Activated naive CD4-positive, alpha-beta T cell treated with anti-CD3 and anti-CD28 coated beads, Interleukin-2, amount 50 U/mL, for 72 hours (primary cell): ENCODE results near the gene CCR9. TPM values are rescaled to one million over a fixed set of nuclear protein-coding genes. Genes with fewer than 3 reads are reported as not detected.

Source experiments
- ATAC-seq, 2 donors: fragments of 150-1000 bp; cut with Tn5 transposase; 2 replicates each; pipeline ENCODE4 v1.10.0; 2021; ENCODE audit warnings: mild to moderate bottlenecking in 2 of 2, moderate library complexity in 2 of 2
- DNase-seq, 2 donors: peaks; one replicate each; pipeline ENCODE4 v3.0.0; 2021 to 2022; ENCODE audit warnings: low spot score in 2 of 2
- H3K27ac Mint-ChIP-seq, 2 donors: one replicate each; pipeline ENCODE4 v1.8.0; 2022; ENCODE audit warnings: mild to moderate bottlenecking in 2 of 2, mixed read lengths in 2 of 2
- H3K36me3 Mint-ChIP-seq, 2 donors: one replicate each; pipeline ENCODE4 v1.8.0; 2022; ENCODE audit warnings: mixed read lengths in 2 of 2
- H3K9me3 Mint-ChIP-seq, 2 donors: one replicate each; pipeline ENCODE4 v1.8.0; 2022; ENCODE audit warnings: mixed read lengths in 2 of 2
- total RNA-seq, 2 donors: library from RNA; stranded (reverse); gene quantifications; one replicate each; pipeline ENCODE4 v1.2.3, GENCODE V29; 2022

The CCR9 gene
- total RNA-seq, 2 donors from 2014 or later: not detected

DNA sequence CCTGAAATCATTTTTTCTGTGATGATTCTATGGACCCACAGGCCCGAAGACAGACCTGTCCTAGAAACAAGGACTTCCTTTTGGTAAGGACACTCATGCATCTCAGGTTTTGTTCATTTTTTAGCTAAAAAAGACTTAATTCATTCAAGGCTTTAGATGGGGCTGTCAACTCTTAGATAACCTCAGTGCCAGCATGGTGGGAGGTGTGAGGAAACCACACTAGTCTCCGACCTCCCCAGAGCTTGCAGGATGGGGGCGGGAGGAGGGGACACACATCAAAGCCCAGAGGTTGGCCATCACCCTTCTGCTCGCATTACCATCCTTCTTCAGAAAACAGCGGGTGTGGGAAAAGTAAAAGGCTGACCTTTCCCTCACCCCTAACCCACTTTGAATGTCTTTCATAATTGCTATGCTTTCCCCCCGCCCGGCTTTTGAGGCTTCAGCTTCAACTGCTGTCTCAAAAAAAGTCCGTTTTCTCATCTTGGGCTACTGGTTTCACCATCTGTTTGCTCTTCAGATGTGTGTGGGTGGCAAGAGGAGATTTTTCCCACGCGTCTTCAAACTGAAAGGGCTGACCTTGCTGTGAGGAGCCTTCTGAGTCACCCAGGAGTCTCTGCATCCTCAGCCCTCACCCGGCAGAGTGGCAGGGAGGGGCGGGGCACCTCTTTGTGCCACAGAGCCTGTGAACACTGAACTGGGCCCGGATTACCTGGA, 29.3 kb downstream of the CCR9 start:
- Mint-ChIP-seq H3K27ac (peak overlapping the region; percentile 50 to 72), H3K9me3 (no peaks in the 10 kb centered on the region), H3K36me3 (peaks cover 0 to 5% of the 10 kb centered on the region in 2 donors)
- DNase-seq (peak; percentile 72 to 88), ATAC-seq (peak; percentile 92 to 93)

DNA sequence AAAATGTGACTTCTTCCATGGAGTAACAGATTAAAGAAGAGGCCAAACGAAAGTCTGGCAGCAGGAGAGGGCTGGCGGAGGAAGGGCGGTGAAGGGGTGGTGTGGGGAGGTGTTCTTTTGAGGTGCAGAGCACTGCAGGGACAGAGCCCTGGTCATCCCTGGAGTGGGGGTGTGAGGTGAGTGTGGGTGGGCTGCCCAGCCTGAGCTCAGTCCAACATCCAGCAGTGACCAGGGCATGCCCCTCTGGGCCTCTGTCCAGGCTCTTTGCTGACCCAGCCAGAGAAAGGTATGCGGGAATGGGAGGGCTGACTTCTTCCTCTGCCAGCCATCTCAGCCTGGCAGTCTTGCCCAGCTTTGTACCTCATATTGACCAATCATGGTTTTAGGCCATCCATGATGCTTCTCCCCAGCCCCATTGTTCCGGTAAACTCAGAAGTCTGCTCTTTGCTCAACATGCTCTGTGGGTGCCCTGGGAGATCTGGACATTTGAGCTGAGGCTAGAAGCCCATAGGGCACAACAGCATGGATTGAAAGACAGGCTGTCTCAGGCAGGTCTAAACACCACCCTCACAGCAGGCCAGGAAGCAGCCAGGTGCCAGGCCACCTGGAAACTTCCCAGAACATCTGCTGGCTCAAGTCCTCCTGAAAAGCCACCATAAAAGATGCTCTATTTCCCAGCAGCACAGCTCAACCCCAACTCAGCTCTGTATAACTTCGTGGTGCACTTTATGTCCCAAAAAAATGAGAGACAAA, 31.0 kb downstream of the CCR9 start:
- H3K36me3 Mint-ChIP-seq: peaks cover 5 to 15% of the 10 kb centered on the region in 2 donors
- ATAC-seq (no peak), DNase-seq (peak in 1 of 2 donors; percentile 52)
- H3K9me3 Mint-ChIP-seq: no peaks in the 10 kb centered on the region
- H3K27ac Mint-ChIP-seq: no peak overlapping the region

DNA sequence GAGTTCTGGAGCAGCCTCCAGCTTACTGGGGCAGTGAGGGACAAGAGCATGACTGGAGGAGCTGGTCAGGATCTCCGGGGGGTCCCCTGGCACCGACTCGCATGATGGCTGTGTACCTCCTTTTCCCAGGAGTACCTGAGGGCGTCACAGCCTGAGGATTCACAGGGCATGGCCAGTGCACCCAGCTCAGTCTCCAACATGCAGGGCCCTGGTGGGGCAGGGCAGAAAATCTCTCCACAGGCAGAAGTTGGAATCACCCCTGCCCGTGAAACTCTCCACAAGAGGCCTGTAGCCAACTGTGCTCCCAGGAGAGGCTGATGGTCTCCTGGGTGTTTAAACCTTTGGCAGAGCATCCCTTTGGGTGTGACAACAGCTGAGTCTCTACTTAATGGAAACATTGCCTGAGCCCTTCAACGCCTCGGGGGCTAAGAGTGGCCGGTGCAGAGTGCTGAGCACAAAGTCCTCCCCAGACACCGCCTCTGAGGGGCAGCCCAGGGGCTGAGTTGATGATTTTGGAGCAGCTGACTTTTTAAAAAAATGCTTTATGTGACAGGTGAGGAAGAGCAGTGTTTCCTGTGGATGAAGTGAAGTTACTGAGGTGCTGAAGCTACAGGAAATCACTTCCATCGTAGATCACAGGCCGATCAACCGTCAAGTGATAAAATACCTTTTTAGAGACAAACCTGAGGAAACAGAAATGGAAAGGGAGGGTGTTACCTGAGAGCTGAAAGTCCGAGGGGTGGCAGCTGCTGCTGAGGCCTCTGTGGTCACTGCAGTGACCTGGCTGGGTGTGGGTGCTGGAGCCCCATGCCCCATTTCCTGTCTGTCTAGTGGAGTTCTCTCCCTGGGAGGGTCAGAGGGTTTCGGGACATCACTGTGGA, 35.1 kb downstream of the CCR9 start:
- H3K9me3 Mint-ChIP-seq: no peaks in the 10 kb centered on the region
- H3K27ac Mint-ChIP-seq: no peak overlapping the region
- ATAC-seq (no peak), DNase-seq (peak in 1 of 2 donors; percentile 25)
- H3K36me3 Mint-ChIP-seq: peaks cover 13 to 24% of the 10 kb centered on the region in 2 donors

GRCh38 chr3:45922039-45922326, 35.6 kb downstream of the CCR9 start:
- no peak for ATAC-seq
- peak in 1 of 2 donors; percentile 14 for DNase-seq
- H3K9me3 Mint-ChIP-seq: no peaks in the 10 kb centered on the region
- H3K27ac Mint-ChIP-seq: no peak overlapping the region
- H3K36me3 Mint-ChIP-seq: peaks cover 13 to 20% of the 10 kb centered on the region in 2 donors

DNA sequence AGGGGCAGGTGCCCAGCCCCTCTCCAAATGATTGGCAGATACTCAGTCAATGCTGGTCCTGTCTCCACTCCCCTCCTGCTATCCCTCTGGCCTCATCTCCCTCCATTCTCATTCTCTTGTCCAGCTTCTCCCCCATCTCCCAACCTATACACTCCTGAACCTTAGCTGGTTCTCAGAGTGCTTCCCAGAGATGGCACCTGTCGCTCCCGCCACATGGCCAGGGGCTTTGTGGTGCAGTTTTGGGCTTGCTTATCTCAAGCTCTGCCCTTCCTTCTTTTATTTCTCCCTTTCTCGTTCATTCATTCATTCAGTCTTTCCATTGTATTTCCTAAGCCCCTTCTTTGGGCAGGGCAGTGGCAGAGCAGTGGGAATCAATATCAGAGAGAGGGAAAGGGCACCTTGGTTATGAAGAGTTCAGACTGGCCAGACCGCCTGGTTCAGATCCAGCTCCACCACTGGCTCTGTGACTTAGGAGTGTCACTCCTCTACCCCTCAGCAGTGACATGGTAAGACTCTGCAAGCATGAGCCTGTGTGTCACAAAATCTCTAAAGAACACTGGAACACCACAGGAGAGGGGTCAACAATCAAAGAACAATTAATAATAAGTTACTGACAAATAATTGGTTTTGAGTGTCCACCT, 36.7 kb downstream of the CCR9 start:
- no peak for DNase-seq
- no peak for ATAC-seq
- peaks cover 13 to 19% of the 10 kb centered on the region in 2 donors for H3K36me3 Mint-ChIP-seq
- no peaks in the 10 kb centered on the region for H3K9me3 Mint-ChIP-seq
- no peak overlapping the region for H3K27ac Mint-ChIP-seq

DNA sequence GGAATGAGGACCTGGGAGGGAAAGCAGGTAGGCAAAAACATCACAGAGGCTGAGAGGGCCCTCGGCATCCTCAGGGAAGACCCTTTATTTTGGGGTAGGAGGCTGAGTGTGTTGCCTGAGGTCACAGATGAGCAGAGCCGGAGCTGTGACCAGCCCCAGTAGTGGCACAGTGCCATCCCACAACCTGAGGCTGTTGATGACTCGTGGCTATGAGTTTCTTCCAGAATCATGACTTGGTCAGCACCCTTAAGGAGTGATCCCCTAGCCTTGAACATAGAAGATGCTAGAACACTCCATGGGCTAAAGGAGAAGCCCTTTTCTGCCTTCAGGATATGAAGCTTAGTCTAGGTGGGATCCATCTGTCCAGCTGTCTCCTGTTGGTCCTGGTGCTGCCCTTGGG, 37.4 kb downstream of the CCR9 start:
- Mint-ChIP-seq H3K9me3 (no peaks in the 10 kb centered on the region), H3K36me3 (peaks cover 13 to 19% of the 10 kb centered on the region in 2 donors), H3K27ac (no peak overlapping the region)
- ATAC-seq (peak in 1 of 2 donors; percentile 45), DNase-seq (peak in 1 of 2 donors; percentile 47)

DNA sequence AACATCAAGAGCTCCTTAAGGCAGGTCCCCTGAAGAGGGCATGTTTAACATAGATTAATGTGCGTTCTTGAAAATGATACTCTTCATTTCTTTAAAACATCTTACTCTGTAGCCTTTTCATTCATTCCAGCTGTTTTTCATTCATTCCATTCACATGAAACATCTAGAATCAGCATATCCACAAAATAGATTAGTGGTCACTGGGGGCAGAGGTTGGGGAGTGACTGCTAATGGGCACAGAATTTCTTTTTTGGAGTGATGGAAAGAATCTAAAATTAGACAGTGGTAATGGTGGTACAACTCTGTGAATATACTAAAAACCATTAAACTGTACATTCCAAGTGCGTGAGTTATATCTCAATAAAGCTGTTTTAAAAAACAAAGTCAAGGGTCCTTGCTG, 41.5 kb downstream of the CCR9 start:
- peaks cover 7 to 13% of the 10 kb centered on the region in 2 donors for H3K36me3 Mint-ChIP-seq
- no peak for ATAC-seq
- H3K27ac Mint-ChIP-seq: no peak overlapping the region
- no peaks in the 10 kb centered on the region for H3K9me3 Mint-ChIP-seq
- DNase-seq: no peak

DNA sequence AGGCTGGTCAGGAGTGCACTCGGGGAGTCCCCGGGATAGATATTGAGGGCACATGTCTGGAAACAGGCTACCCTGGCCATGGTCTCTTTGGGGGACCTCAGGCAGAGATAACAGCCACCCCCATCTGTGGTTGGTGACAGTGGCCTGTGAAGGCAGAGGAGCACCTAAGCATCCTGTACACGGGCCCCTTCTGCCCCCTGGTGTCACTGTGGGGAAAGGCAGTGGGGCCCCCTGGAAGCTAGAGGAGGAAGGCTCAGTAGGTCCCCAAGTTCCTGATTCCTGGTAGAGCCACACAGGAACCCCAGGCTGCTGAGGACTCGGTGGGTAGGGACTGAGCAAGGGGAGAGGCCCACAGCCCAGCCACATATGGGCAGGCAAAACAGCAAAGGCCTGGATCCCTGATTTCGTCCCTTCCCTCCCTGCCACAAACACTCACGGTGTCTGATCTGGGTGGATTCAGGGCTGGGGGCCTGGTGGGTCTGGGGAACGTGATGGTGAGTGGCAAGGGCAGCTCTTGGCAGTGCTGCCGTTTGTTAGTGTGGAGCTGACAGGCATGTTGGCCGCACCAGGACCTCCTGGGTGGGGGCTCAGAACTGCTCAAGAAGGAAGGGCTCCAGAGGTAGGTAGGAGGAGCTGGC, 42.8 kb downstream of the CCR9 start:
- Mint-ChIP-seq H3K36me3 (peaks cover 0 to 5% of the 10 kb centered on the region in 2 donors), H3K9me3 (no peaks in the 10 kb centered on the region), H3K27ac (no peak overlapping the region)
- DNase-seq: peak; percentile 66 to 74
- peak; percentile 84 to 91 for ATAC-seq

DNA sequence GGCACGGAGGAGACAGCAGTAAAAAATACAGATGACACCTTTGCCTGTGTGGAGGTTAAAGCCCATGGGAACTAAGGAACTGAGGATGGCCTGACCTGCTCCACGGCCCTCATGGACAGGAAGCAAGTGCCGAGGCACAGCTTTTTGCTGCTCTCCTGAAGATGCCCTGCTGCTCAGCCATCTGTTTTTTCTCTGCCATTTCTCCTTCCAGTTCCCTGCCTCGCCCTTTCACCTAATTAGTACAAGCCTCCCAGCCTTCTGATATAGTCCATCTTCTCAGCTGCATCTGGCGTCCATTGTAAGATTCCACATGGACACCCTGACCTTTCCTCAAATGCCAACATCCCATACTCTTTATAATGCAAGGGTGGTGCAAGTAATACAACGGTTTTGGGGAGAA, 45.2 kb downstream of the CCR9 start:
- H3K36me3 Mint-ChIP-seq: peaks cover 0 to 16% of the 10 kb centered on the region in 2 donors
- no peak for ATAC-seq
- peak in 1 of 2 donors; percentile 43 for DNase-seq
- H3K9me3 Mint-ChIP-seq: no peaks in the 10 kb centered on the region
- no peak overlapping the region for H3K27ac Mint-ChIP-seq

DNA sequence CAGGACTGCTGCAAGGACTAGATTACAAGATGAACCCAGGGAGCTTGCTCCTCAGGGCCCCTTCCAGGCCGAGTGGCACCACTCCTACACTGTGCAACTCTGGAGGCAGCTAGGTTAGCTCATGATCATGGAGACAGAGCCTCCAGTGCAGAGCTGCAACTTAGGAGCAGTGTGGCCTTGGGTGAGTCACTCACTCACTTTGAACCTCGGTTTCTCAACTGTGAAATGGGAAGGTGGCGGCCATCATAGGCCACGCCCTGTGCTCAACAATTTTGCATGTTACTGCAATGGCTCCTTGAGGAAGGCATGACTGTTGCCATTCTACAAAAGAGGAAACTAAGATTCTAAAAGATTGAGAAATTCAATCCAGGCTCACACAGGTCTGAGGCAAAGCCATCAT, 45.8 kb downstream of the CCR9 start:
- Mint-ChIP-seq H3K36me3 (peaks cover 0 to 16% of the 10 kb centered on the region in 2 donors), H3K9me3 (no peaks in the 10 kb centered on the region), H3K27ac (no peak overlapping the region)
- ATAC-seq (no peak), DNase-seq (peak in 1 of 2 donors; percentile 41)

DNA sequence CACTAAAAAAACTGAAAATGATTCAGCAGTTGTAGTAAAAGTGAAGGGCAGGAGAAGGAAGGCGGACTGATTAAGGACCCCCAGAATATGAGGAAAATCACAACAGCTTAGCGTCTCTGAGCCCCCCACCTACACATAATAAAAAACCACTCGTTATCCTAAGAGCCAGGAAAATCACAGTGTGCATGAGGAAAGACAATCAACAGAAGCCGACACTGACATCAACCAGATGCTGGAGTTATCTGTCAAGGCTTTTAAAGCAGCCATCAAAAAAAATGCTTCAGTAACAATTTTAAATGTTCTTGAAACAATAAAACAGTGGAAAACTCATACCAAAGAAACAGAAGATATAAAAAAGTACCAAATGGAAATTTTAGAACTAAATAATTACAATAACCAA, 47.2 kb downstream of the CCR9 start:
- Mint-ChIP-seq H3K9me3 (no peaks in the 10 kb centered on the region), H3K27ac (no peak overlapping the region), H3K36me3 (peaks cover 0 to 16% of the 10 kb centered on the region in 2 donors)
- DNase-seq: no peak
- no peak for ATAC-seq

DNA sequence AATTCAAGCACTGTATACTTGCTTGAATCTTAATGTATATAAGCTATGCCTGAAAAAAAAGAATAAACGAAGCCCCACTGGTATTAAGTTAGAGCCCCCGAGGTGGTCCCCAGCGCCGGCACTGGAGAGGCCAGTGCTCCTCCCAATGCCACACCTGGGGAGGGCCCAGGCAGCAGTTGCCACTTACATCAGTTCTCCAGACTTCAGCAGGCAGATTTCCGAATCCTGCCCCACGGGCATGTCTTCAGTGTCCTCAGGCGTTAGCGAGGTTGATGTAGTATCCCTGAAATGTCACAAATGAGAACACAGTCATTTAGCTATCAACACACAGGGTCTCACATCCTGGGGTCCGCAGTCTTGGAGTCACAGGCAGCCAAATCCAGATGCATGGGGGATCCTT, 49.9 kb downstream of the CCR9 start:
- ATAC-seq (no peak), DNase-seq (peak in 1 of 2 donors; percentile 26)
- no peak overlapping the region for H3K27ac Mint-ChIP-seq
- H3K9me3 Mint-ChIP-seq: peaks cover 0 to 4% of the 10 kb centered on the region in 2 donors
- H3K36me3 Mint-ChIP-seq: peaks cover 9 to 29% of the 10 kb centered on the region in 2 donors

DNA sequence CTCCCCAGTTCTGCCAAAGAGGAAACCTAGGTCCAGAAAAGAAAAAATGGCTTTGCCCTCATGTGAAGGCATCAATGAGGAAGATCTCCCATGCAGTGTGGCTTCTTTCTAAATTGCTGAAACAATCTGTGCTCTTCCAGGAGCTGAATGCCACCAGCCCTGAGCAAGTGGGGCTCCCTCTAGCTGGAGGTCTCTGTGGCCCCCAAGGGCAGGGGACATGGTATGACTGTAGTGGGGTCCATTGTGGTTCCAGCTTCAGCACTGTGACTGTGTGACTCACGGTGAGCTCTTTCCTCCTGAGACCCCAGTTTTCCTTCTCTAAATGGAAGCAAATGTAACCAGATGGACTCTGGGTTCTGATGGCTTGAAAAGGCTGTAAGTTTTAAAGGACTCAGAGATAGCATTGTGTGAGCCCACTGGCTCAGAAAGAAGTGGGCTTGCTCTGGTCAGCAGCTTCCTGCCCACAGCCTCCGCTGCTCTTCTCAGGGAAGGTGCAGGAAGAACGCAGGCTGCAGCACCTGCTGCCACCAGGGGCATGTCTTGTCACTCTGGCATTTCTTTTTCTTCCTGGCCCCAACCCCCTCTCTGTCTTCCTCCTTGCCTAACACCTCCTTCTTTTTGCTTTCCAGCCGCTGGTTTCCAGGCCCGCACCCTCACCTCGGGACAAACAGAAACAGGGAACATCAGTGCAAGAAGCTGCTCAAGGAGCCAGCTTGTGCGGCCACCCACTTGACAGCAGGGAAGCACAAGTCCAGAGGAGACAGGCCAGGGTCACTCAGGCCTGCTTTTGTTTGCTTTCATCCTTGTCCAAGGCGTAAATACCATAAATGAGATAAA, 51.1 kb downstream of the CCR9 start:
- Mint-ChIP-seq H3K27ac (no peak overlapping the region), H3K36me3 (peaks cover 14 to 37% of the 10 kb centered on the region in 2 donors)
- no peak for ATAC-seq

GRCh38 chr3:45938043-45938435, 51.7 kb downstream of the CCR9 start:
- H3K27ac Mint-ChIP-seq: no peak overlapping the region
- DNase-seq (peak in 1 of 2 donors; percentile 20), ATAC-seq (no peak)
- peaks cover 0 to 4% of the 10 kb centered on the region in 2 donors for H3K9me3 Mint-ChIP-seq
- H3K36me3 Mint-ChIP-seq: peaks cover 16 to 39% of the 10 kb centered on the region in 2 donors

More for the DNA sequence above, 51.1 kb downstream of the CCR9 start:
- H3K9me3 Mint-ChIP-seq: peaks cover 0 to 4% of the 10 kb centered on the region in 2 donors
- DNase-seq: peak in 1 of 2 donors; percentile 23

GRCh38 chr3:45938864-45939263, 52.5 kb downstream of the CCR9 start:
- Mint-ChIP-seq H3K9me3 (peaks cover 0 to 4% of the 10 kb centered on the region in 2 donors), H3K36me3 (peaks cover 16 to 39% of the 10 kb centered on the region in 2 donors), H3K27ac (no peak overlapping the region)
- peak; percentile 39 to 44 for ATAC-seq
- peak; percentile 76 to 81 for DNase-seq
